ENCODE measurements around the gene RIPK4. TPM values are rescaled to one million over a fixed set of nuclear protein-coding genes. Genes with fewer than 3 reads are reported as not detected.
A peak's percentile ranks its signal among the peaks of the same experiment; 100 is the strongest.

The RIPK4 gene
- total RNA-seq, 1 donor from 2014 or later: 1.8 TPM

- Histone ChIP-seq H3K9me3 (ENCODE audit: insufficient read depth, low read depth, low read length) (no peaks in the 10 kb centered on the region), H3K79me2 (ENCODE audit: insufficient read depth, low read length) (no peaks in the 10 kb centered on the region), H3K36me3 (ENCODE audit: insufficient read depth, low read length) (no peaks in the 10 kb centered on the region), H3K4me1 (ENCODE audit: insufficient read depth, low read length) (no peaks in the 10 kb centered on the region), H3K9ac (ENCODE audit: low read length) (no peak overlapping the region), H3K4me3 (ENCODE audit: insufficient read depth, low read depth, low read length) (no peak overlapping the region), H3K27me3 (ENCODE audit: insufficient read depth, low read length) (peaks cover 9% of the 10 kb centered on the region), H4K20me1 (ENCODE audit: insufficient read depth, low read length) (no peaks in the 10 kb centered on the region), H3K27ac (ENCODE audit: low read depth, low read length) (no peak overlapping the region), H2AFZ (ENCODE audit: low read depth, low read length) (no peak overlapping the region), H3K4me2 (ENCODE audit: low read length) (no peak overlapping the region)
- Mint-ChIP-seq H3K4me1 (ENCODE audit: low read depth, unreplicated experiment) (peaks cover 11% of the 10 kb centered on the region), H3K4me3 (ENCODE audit: unreplicated experiment) (no peak overlapping the region), H3K27me3 (ENCODE audit: low read depth, unreplicated experiment) (peaks cover 33% of the 10 kb centered on the region), H3K27ac (ENCODE audit: unreplicated experiment) (no peak overlapping the region), H3K36me3 (ENCODE audit: low read depth, unreplicated experiment) (peaks cover 2% of the 10 kb centered on the region), H3K9me3 (ENCODE audit: unreplicated experiment) (peaks cover 6% of the 10 kb centered on the region)
- no peak for FAIRE-seq
- TF ChIP-seq EZH2 (IDR thresholded peaks at IDR 0.05; ENCODE audit: insufficient read depth, low read length): no peak
- no peak for TF ChIP-seq CTCF (IDR thresholded peaks at IDR 0.05; ENCODE audit: insufficient read depth, low read depth, low read length)
- DNase-seq (ENCODE audit: low read depth): no peak
Measured at GRCh38 chr21:41707960-41708330, 58.9 kb downstream of the RIPK4 start.

GRCh38 chr21:41707231-41707959 lies 59.5 kb downstream of the RIPK4 start:
- no peak for TF ChIP-seq CTCF (IDR thresholded peaks at IDR 0.05; ENCODE audit: insufficient read depth, low read depth, low read length)
- TF ChIP-seq EZH2 (IDR thresholded peaks at IDR 0.05; ENCODE audit: insufficient read depth, low read length): no peak
- H3K4me2 ChIP-seq (ENCODE audit: low read length): no peak overlapping the region
- no peaks in the 10 kb centered on the region for H3K36me3 ChIP-seq (ENCODE audit: insufficient read depth, low read length)
- H3K9me3 ChIP-seq (ENCODE audit: insufficient read depth, low read depth, low read length): no peaks in the 10 kb centered on the region
- peaks cover 13% of the 10 kb centered on the region for H3K4me1 Mint-ChIP-seq (ENCODE audit: low read depth, unreplicated experiment)
- H3K27ac Mint-ChIP-seq (ENCODE audit: unreplicated experiment): no peak overlapping the region
- peaks cover 6% of the 10 kb centered on the region for H3K9me3 Mint-ChIP-seq (ENCODE audit: unreplicated experiment)
- DNase-seq (ENCODE audit: low read depth) (peak; percentile 20), FAIRE-seq (no peak)
- no peak overlapping the region for H3K9ac ChIP-seq (ENCODE audit: low read length)
- no peaks in the 10 kb centered on the region for H4K20me1 ChIP-seq (ENCODE audit: insufficient read depth, low read length)
- no peaks in the 10 kb centered on the region for H3K4me1 ChIP-seq (ENCODE audit: insufficient read depth, low read length)
- H3K79me2 ChIP-seq (ENCODE audit: insufficient read depth, low read length): no peaks in the 10 kb centered on the region
- H3K27me3 Mint-ChIP-seq (ENCODE audit: low read depth, unreplicated experiment): peaks cover 34% of the 10 kb centered on the region
- no peak overlapping the region for H2AFZ ChIP-seq (ENCODE audit: low read depth, low read length)
- no peak overlapping the region for H3K4me3 ChIP-seq (ENCODE audit: insufficient read depth, low read depth, low read length)
- H3K4me3 Mint-ChIP-seq (ENCODE audit: unreplicated experiment): no peak overlapping the region
- H3K36me3 Mint-ChIP-seq (ENCODE audit: low read depth, unreplicated experiment): peaks cover 2% of the 10 kb centered on the region
- peaks cover 6% of the 10 kb centered on the region for H3K27me3 ChIP-seq (ENCODE audit: insufficient read depth, low read length)
- H3K27ac ChIP-seq (ENCODE audit: low read depth, low read length): no peak overlapping the region

GRCh38 chr21:41706678-41707077 lies 60.2 kb downstream of the RIPK4 start:
- H3K27ac ChIP-seq (ENCODE audit: low read depth, low read length): no peak overlapping the region
- H3K4me1 ChIP-seq (ENCODE audit: insufficient read depth, low read length): no peaks in the 10 kb centered on the region
- peaks cover 5% of the 10 kb centered on the region for H3K9me3 Mint-ChIP-seq (ENCODE audit: unreplicated experiment)
- TF ChIP-seq EZH2 (IDR thresholded peaks at IDR 0.05; ENCODE audit: insufficient read depth, low read length) (no peak), CTCF (IDR thresholded peaks at IDR 0.05; ENCODE audit: insufficient read depth, low read depth, low read length) (no peak)
- H3K36me3 Mint-ChIP-seq (ENCODE audit: low read depth, unreplicated experiment): peaks cover 2% of the 10 kb centered on the region
- peaks cover 13% of the 10 kb centered on the region for H3K4me1 Mint-ChIP-seq (ENCODE audit: low read depth, unreplicated experiment)
- peaks cover 10% of the 10 kb centered on the region for H3K27me3 ChIP-seq (ENCODE audit: insufficient read depth, low read length)
- no peak overlapping the region for H2AFZ ChIP-seq (ENCODE audit: low read depth, low read length)
- H3K9me3 ChIP-seq (ENCODE audit: insufficient read depth, low read depth, low read length): no peaks in the 10 kb centered on the region
- peaks cover 38% of the 10 kb centered on the region for H3K27me3 Mint-ChIP-seq (ENCODE audit: low read depth, unreplicated experiment)
- no peak overlapping the region for H3K9ac ChIP-seq (ENCODE audit: low read length)
- no peak overlapping the region for H3K4me3 ChIP-seq (ENCODE audit: insufficient read depth, low read depth, low read length)
- H3K79me2 ChIP-seq (ENCODE audit: insufficient read depth, low read length): no peaks in the 10 kb centered on the region
- H3K4me3 Mint-ChIP-seq (ENCODE audit: unreplicated experiment): no peak overlapping the region
- H3K27ac Mint-ChIP-seq (ENCODE audit: unreplicated experiment): no peak overlapping the region
- DNase-seq (ENCODE audit: low read depth) (peak; percentile 37), FAIRE-seq (no peak)
- H3K4me2 ChIP-seq (ENCODE audit: low read length): no peak overlapping the region
- no peaks in the 10 kb centered on the region for H4K20me1 ChIP-seq (ENCODE audit: insufficient read depth, low read length)
- H3K36me3 ChIP-seq (ENCODE audit: insufficient read depth, low read length): no peaks in the 10 kb centered on the region
